ENCODE data around the gene CALCOCO1. TPM values are rescaled to one million over a fixed set of nuclear protein-coding genes. Genes with fewer than 3 reads are reported as not detected.

Gene CALCOCO1
- total and polyA plus RNA-seq, 9 of the 15 experiments (the other 6 are each of a cell fraction or from before 2014, with no cell fraction given) = 1.9 to 31.8 (median 11.0) TPM

DNA sequence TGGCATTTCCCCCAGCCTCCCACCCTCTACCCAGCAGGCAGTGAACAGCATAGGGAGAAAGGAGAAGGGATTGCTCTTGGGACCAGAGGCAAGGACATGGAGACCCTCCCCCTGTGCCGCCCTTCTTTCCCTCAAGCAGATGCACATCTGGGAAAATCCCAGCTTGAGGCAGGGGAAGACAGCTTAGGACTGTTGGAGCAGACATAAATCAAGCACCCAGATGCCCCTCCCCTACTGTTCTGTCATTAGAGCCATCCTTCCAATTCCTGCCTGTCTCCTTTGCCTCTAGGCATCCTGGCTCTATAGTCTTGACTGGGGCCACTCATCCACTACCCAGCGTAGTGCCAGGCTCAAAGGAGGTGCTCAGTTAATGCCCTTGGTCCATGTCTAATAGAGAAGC, 32.0 kb upstream of the CALCOCO1 start:
- Histone ChIP-seq H3K4me2 (ENCODE audit: insufficient read depth, low read length) (no peak overlapping the region), H3K4me1 (replicated peaks in 1 of 2; ENCODE audit: control insufficient read depth in 2 of 2, insufficient read depth in 2 of 2, low read length in 2 of 2) (peaks cover 2 to 3% of the 10 kb centered on the region in 2 experiments; a peak in 2 of 5 replicates), H3K4me3 (no peak overlapping the region), H2AFZ (ENCODE audit: low read depth, low read length) (no peak overlapping the region), H3K36me3 (ENCODE audit: control insufficient read depth, insufficient read depth, low read length) (no peaks in the 10 kb centered on the region), H3K79me2 (ENCODE audit: control insufficient read depth, insufficient read depth, low read length) (no peaks in the 10 kb centered on the region), H3K9ac (ENCODE audit: insufficient read depth in 1 of 2, low read depth in 2 of 2, low read length in 2 of 2) (no peak overlapping the region), H4K20me1 (replicated peaks; ENCODE audit: control insufficient read depth, insufficient read depth, low read length) (no peaks in the 10 kb centered on the region), H3K27me3 (ENCODE audit: control insufficient read depth in 2 of 2, insufficient read depth in 2 of 2, low read length in 2 of 2) (peaks cover 22 to 56% of the 10 kb centered on the region in 2 experiments), H3K9me3 (replicated peaks; ENCODE audit: control insufficient read depth, insufficient read depth, low read depth, low read length) (no peaks in the 10 kb centered on the region), H3K9me1 (ENCODE audit: control insufficient read depth, insufficient read depth, low read length) (no peaks in the 10 kb centered on the region), H3K27ac (ENCODE audit: extremely low read depth, low read depth, low read length) (no peak overlapping the region)
- POLR2A ChIA-PET = interaction anchor here (0.7 kb wide), 1 partner anchor 26 kb away, joined by 3 read pairs; no protein-coding TSS in a partner anchor
- no TSS peak for BruUV-seq (replicated peaks)
- in situ Hi-C loops (cut with MboI) (loop anchor here (25.0 kb wide), 1 partner anchor 453 kb away; no protein-coding TSS in a partner anchor), intact Hi-C loops (cut with micrococcal nuclease) (no loop called here)
- CTCF ChIA-PET (ENCODE audit: low intra/inter-chr PET ratio) = interaction anchor here (2.0 kb wide), 1 partner anchor 57 kb away, joined by 8 read pairs; no protein-coding TSS in a partner anchor
- 0% methylated on average over 2 of the region's 2 CpGs for WGBS (ENCODE audit: insufficient coverage, low coverage, missing lambda C conversion rate)
- TF ChIP-seq, protein P1, sequence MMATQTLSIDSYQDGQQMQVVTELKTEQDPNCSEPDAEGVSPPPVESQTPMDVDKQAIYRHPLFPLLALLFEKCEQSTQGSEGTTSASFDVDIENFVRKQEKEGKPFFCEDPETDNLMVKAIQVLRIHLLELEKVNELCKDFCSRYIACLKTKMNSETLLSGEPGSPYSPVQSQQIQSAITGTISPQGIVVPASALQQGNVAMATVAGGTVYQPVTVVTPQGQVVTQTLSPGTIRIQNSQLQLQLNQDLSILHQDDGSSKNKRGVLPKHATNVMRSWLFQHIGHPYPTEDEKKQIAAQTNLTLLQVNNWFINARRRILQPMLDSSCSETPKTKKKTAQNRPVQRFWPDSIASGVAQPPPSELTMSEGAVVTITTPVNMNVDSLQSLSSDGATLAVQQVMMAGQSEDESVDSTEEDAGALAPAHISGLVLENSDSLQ (IDR thresholded peaks at IDR 0.05) = peak; percentile 34; the same call in 1 of the 2 replicates
- TF ChIP-seq RUNX1 (IDR thresholded peaks at IDR 0.05; ENCODE audit: low read depth) = no peak
- no peak for FAIRE-seq
- no peak for DNase-seq (ENCODE audit: extremely low read depth in 1 of 4, low spot score in 3 of 4)
- ATAC-seq = no peak

DNA sequence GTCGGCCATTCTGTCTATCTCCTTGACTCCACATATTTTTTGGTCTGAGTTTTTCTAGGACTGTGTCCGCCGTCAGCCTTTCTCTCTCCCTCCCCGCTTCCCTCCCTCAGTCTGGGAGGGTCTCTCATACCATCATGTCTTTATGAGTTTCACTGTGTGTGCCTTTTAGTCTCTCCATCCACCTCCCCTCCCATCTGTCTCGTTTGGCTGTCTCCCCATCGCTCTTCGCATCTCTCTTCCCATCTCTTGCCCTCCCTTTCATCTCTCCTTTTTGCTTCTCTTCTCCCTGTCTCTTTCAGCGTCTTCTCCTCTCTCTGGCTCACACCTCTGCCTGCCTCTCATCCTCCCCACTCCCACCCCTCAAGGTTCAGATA, 31.5 kb upstream of the CALCOCO1 start:
- H3K4me2 ChIP-seq (ENCODE audit: insufficient read depth, low read length) = no peak overlapping the region
- H4K20me1 ChIP-seq (replicated peaks; ENCODE audit: control insufficient read depth, insufficient read depth, low read length) = no peaks in the 10 kb centered on the region
- no peaks in the 10 kb centered on the region for H3K9me1 ChIP-seq (ENCODE audit: control insufficient read depth, insufficient read depth, low read length)
- ATAC-seq (no peak), DNase-seq (ENCODE audit: extremely low read depth in 1 of 4, low spot score in 3 of 4) (no peak), FAIRE-seq (no peak)
- TF ChIP-seq, protein P2, sequence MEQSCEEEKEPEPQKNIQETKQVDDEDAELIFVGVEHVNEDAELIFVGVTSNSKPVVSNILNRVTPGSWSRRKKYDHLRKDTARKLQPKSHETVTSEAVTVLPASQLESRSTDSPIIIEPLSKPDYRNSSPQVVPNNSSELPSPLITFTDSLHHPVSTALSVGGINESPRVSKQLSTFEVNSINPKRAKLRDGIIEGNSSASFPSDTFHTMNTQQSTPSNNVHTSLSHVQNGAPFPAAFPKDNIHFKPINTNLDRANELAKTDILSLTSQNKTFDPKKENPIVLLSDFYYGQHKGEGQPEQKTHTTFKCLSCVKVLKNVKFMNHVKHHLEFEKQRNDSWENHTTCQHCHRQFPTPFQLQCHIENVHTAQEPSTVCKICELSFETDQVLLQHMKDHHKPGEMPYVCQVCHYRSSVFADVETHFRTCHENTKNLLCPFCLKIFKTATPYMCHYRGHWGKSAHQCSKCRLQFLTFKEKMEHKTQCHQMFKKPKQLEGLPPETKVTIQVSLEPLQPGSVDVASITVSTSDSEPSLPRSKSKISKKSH (CRISPR knock-in tag; IDR thresholded peaks at IDR 0.05) = no peak
- TF ChIP-seq ZFP30 (CRISPR knock-in tag; IDR thresholded peaks at IDR 0.05; ENCODE audit: borderline replicate concordance) = no peak
- no peak for TF ChIP-seq MCM2 (IDR thresholded peaks at IDR 0.05; ENCODE audit: low read depth)
- no peak for TF ChIP-seq NCOA4 (IDR thresholded peaks at IDR 0.05; ENCODE audit: partially characterized antibody)
- no peak for TF ChIP-seq MTA2 (IDR thresholded peaks at IDR 0.05; ENCODE audit: low read depth)
- TF ChIP-seq ZC3H4 (CRISPR knock-in tag; IDR thresholded peaks at IDR 0.05; ENCODE audit: borderline replicate concordance) = no peak
- TF ChIP-seq ZC3H8 (IDR thresholded peaks at IDR 0.05) = no peak
- no peak for TF ChIP-seq KAT7 (CRISPR knock-in tag; IDR thresholded peaks at IDR 0.05; ENCODE audit: borderline replicate concordance)
- TF ChIP-seq SPI1 (IDR thresholded peaks at IDR 0.05; ENCODE audit: borderline replicate concordance, low read depth, low read length) = no peak
- TF ChIP-seq RBM22 (IDR thresholded peaks at IDR 0.05; ENCODE audit: low read depth, low read length, poor library complexity, severe bottlenecking) = no peak
- no peak for TF ChIP-seq ZNF507 (tag; conservative IDR thresholded peaks at IDR 0.05)
- TF ChIP-seq ZNF347 (CRISPR knock-in tag; IDR thresholded peaks at IDR 0.05; ENCODE audit: low read depth) = no peak
- TF ChIP-seq EHMT2 (IDR thresholded peaks at IDR 0.05) = no peak
- WGBS (ENCODE audit: insufficient coverage, low coverage, missing lambda C conversion rate) = 4% methylated on average over 6 of the region's 8 CpGs
- H3K27ac ChIP-seq (ENCODE audit: extremely low read depth, low read depth, low read length) = no peak overlapping the region
- H3K9ac ChIP-seq (ENCODE audit: insufficient read depth in 1 of 2, low read depth in 2 of 2, low read length in 2 of 2) = no peak overlapping the region
- H3K27me3 ChIP-seq (ENCODE audit: control insufficient read depth in 2 of 2, insufficient read depth in 2 of 2, low read length in 2 of 2) = peaks cover 26 to 61% of the 10 kb centered on the region in 2 experiments
- H3K79me2 ChIP-seq (ENCODE audit: control insufficient read depth, insufficient read depth, low read length) = no peaks in the 10 kb centered on the region
- in situ Hi-C loops (cut with MboI) = loop anchor here (25.0 kb wide), 1 partner anchor 454 kb away; no protein-coding TSS in a partner anchor
- H3K9me3 ChIP-seq (replicated peaks; ENCODE audit: control insufficient read depth, insufficient read depth, low read depth, low read length) = no peaks in the 10 kb centered on the region
- CTCF ChIA-PET (ENCODE audit: low intra/inter-chr PET ratio) = interaction anchor here (2.0 kb wide), 1 partner anchor 57 kb away, joined by 8 read pairs; no protein-coding TSS in a partner anchor
- no peak overlapping the region for H2AFZ ChIP-seq (ENCODE audit: low read depth, low read length)
- POLR2A ChIA-PET = no interaction called here
- peaks cover 2 to 3% of the 10 kb centered on the region in 2 experiments; a peak in 2 of 5 replicates for H3K4me1 ChIP-seq (replicated peaks in 1 of 2; ENCODE audit: control insufficient read depth in 2 of 2, insufficient read depth in 2 of 2, low read length in 2 of 2)
- BruUV-seq (replicated peaks) = no TSS peak
- intact Hi-C loops (cut with micrococcal nuclease) = no loop called here
- H3K4me3 ChIP-seq = no peak overlapping the region
- no peaks in the 10 kb centered on the region for H3K36me3 ChIP-seq (ENCODE audit: control insufficient read depth, insufficient read depth, low read length)
